Measurements from ENCODE around the gene ADCY3. TPM values are rescaled to one million over a fixed set of nuclear protein-coding genes. Genes with fewer than 3 reads are reported as not detected.

ADCY3 gene
- total and polyA plus RNA-seq, 2 of the 13 experiments (the other 11 are each of a cell fraction or from before 2014, with no cell fraction given), result 0.11 to 0.61 TPM

GRCh38 chr2:24827321-24828237, 92.5 kb downstream of the ADCY3 start (continued):
- peak; percentile 76; the same call in 1 of the 2 replicates for TF ChIP-seq ZNF280B (CRISPR knock-in tag; IDR thresholded peaks at IDR 0.05; ENCODE audit: borderline replicate concordance)
- no peak for TF ChIP-seq RFX3 (CRISPR knock-in tag; IDR thresholded peaks at IDR 0.05)
- TF ChIP-seq HNRNPUL1 (IDR thresholded peaks at IDR 0.05; ENCODE audit: low read depth, low read length), result no peak
- peak; percentile 45; the same call in 1 of the 2 replicates for TF ChIP-seq YEATS2 (CRISPR knock-in tag; IDR thresholded peaks at IDR 0.05; ENCODE audit: borderline replicate concordance)
- peak; percentile 68; the same call in 1 of the 2 replicates for TF ChIP-seq ZNF780A (CRISPR knock-in tag; IDR thresholded peaks at IDR 0.05)
- TF ChIP-seq ZNF282 (IDR thresholded peaks at IDR 0.05; ENCODE audit: partially characterized antibody), result no peak
- TF ChIP-seq FOXP1 (IDR thresholded peaks at IDR 0.05), result no peak
- no peak for TF ChIP-seq FOXP1 (CRISPR knock-in tag; IDR thresholded peaks at IDR 0.05)
- peak; percentile 60 for TF ChIP-seq TEAD3 (CRISPR knock-in tag; optimal IDR thresholded peaks at IDR 0.05; ENCODE audit: borderline replicate concordance)
- peak; percentile 15 for TF ChIP-seq ZFP36 (IDR thresholded peaks at IDR 0.05; ENCODE audit: borderline replicate concordance, low read depth, low read length, partially characterized antibody)
- no peak for TF ChIP-seq ZNF354B (CRISPR knock-in tag; IDR thresholded peaks at IDR 0.05)
- TF ChIP-seq CENPX (CRISPR knock-in tag; IDR thresholded peaks at IDR 0.05), result no peak
- TF ChIP-seq ZNF142 (CRISPR knock-in tag; IDR thresholded peaks at IDR 0.05), result peak; percentile 94
- no peak for TF ChIP-seq PHF5A (CRISPR knock-in tag; IDR thresholded peaks at IDR 0.05; ENCODE audit: low read depth, unreplicated experiment)
- no peak for TF ChIP-seq ZNF713 (CRISPR knock-in tag; IDR thresholded peaks at IDR 0.05)
- peak; percentile 46; the same call in 1 of the 2 replicates for TF ChIP-seq ZNF709 (CRISPR knock-in tag; IDR thresholded peaks at IDR 0.05)
- no peak for TF ChIP-seq ZNF275 (CRISPR knock-in tag; IDR thresholded peaks at IDR 0.05; ENCODE audit: borderline replicate concordance)
- TF ChIP-seq ZNF598 (CRISPR knock-in tag; IDR thresholded peaks at IDR 0.05; ENCODE audit: borderline replicate concordance), result peak; percentile 95
- no peak for TF ChIP-seq TCF7 (IDR thresholded peaks at IDR 0.05; ENCODE audit: low read depth)
- TF ChIP-seq ZNF17 (CRISPR knock-in tag; IDR thresholded peaks at IDR 0.05), result no peak
- TF ChIP-seq FOSL2 (CRISPR knock-in tag; IDR thresholded peaks at IDR 0.05), result no peak
- no peak for TF ChIP-seq ADNP (CRISPR knock-in tag; IDR thresholded peaks at IDR 0.05)
- TF ChIP-seq ZNF101 (CRISPR knock-in tag; IDR thresholded peaks at IDR 0.05; ENCODE audit: borderline replicate concordance, low read depth), result no peak

Measured in HepG2 (cell line).